Liver (tissue), 3 donors: ENCODE data around the gene ORC2.
A peak's percentile ranks its signal among the peaks of the same experiment; 100 is the strongest.

Experiments used
- ATF3 ChIP-seq: IDR thresholded peaks from 2 replicates; pipeline ENCODE4 v1.6.1; 2016; ENCODE audit warnings: antibody characterized with exemption
- EGR1 ChIP-seq, 2 donors: IDR thresholded peaks; 2 replicates each; pipeline ENCODE4 v1.6.1; 2016 to 2018; ENCODE audit warnings: antibody characterized with exemption in 2 of 2, low read depth in 2 of 2
- GABPA ChIP-seq, 2 donors: IDR thresholded peaks in 1 of 2; conservative IDR thresholded peaks in 1 of 2; 2 replicates each; pipeline ENCODE4 v1.6.1; 2016; ENCODE audit warnings: antibody characterized with exemption in 2 of 2, mild to moderate bottlenecking in 1 of 2, moderate library complexity in 1 of 2
- HNF4G ChIP-seq: IDR thresholded peaks from 2 replicates; pipeline ENCODE4 v1.6.1; 2016; ENCODE audit warnings: antibody characterized with exemption
- JUND ChIP-seq, 2 donors: IDR thresholded peaks; 2 replicates each; pipeline ENCODE4 v1.6.1; 2016; ENCODE audit warnings: antibody characterized with exemption in 2 of 2
- RXRA ChIP-seq, 2 donors: IDR thresholded peaks; 2 replicates each; pipeline ENCODE4 v1.6.1; 2017 to 2018; ENCODE audit warnings: antibody characterized with exemption in 2 of 2, mild to moderate bottlenecking in 1 of 2
- SP1 ChIP-seq: IDR thresholded peaks from 2 replicates; pipeline ENCODE4 v1.6.1; 2018; ENCODE audit warnings: antibody characterized with exemption, mild to moderate bottlenecking
- TAF1 ChIP-seq: conservative IDR thresholded peaks from 2 replicates; pipeline ENCODE4 v1.6.1; 2016; ENCODE audit warnings: antibody characterized with exemption, mild to moderate bottlenecking
- TF ChIP-seq, protein P1 (sequence below): fragments of 150-350 bp; IDR thresholded peaks from 2 replicates; pipeline ENCODE4 v1.5.1; 2017; ENCODE audit warnings: improper control_type of control experiment, low read depth, low read length; ENCODE audit not compliant: missing input control
- TF ChIP-seq, protein P2 (sequence below): IDR thresholded peaks from 2 replicates; pipeline ENCODE4 v1.6.1; 2016; ENCODE audit warnings: antibody characterized with exemption
- TF ChIP-seq, protein P3 (sequence below): IDR thresholded peaks from 2 replicates; pipeline ENCODE4 v1.6.1; 2016; ENCODE audit warnings: antibody characterized with exemption
- donor health status: healthy.
- donor health status: healthy.

DNA sequence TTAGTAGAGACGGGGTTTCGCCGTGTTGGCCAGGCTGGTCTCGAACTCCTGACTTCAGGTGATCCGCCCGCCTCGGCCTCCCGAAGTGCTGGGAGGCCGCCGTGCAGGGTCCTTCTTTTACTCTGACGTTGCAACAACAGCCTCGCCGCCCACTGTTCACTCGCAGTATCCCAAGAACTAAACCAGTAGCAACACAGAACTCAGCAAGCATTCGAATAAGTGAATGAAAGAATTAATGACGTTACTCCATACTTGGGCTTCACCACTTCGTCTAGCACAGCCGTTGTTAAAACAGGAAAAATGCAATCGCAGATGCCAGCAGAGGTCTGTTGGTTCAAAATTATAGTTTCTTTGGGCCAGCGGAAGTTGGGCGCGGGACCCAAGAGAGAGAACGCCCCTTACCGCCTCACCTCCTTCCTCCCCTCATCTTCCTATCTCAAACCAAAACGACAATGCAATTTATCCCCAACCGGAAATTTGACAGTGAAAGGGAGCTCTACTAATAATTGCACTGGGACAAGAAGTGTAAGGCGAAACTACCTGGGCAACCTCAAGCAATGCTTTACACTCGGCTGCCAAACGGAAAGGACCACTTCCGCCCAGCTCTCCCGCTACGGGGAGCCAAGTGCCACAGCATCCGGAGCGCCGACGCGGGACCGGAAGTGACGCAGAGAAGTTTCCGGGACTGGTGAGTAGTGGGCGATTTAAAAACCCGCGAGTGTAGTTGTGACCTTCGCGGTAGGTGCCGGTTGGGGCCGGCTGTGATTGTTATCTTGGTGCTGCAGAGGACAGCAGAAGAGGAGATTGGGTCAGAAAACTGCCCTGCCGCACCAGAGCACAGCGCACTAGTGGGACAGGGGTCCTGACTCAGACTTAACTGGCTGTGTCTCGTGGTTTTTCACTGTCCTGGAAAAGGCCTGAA, 74.5 kb downstream of the ORC2 start, which contains the start of the genes NIF3L1 and PPIL3:
- TF ChIP-seq, protein P1, sequence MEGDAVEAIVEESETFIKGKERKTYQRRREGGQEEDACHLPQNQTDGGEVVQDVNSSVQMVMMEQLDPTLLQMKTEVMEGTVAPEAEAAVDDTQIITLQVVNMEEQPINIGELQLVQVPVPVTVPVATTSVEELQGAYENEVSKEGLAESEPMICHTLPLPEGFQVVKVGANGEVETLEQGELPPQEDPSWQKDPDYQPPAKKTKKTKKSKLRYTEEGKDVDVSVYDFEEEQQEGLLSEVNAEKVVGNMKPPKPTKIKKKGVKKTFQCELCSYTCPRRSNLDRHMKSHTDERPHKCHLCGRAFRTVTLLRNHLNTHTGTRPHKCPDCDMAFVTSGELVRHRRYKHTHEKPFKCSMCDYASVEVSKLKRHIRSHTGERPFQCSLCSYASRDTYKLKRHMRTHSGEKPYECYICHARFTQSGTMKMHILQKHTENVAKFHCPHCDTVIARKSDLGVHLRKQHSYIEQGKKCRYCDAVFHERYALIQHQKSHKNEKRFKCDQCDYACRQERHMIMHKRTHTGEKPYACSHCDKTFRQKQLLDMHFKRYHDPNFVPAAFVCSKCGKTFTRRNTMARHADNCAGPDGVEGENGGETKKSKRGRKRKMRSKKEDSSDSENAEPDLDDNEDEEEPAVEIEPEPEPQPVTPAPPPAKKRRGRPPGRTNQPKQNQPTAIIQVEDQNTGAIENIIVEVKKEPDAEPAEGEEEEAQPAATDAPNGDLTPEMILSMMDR, result no peak
- TF ChIP-seq RXRA (IDR thresholded peaks at IDR 0.05), result peak; percentile 33 to 63
- peak; percentile 77 for TF ChIP-seq SP1
- TF ChIP-seq, protein P2, sequence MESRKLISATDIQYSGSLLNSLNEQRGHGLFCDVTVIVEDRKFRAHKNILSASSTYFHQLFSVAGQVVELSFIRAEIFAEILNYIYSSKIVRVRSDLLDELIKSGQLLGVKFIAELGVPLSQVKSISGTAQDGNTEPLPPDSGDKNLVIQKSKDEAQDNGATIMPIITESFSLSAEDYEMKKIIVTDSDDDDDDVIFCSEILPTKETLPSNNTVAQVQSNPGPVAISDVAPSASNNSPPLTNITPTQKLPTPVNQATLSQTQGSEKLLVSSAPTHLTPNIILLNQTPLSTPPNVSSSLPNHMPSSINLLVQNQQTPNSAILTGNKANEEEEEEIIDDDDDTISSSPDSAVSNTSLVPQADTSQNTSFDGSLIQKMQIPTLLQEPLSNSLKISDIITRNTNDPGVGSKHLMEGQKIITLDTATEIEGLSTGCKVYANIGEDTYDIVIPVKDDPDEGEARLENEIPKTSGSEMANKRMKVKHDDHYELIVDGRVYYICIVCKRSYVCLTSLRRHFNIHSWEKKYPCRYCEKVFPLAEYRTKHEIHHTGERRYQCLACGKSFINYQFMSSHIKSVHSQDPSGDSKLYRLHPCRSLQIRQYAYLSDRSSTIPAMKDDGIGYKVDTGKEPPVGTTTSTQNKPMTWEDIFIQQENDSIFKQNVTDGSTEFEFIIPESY, result no peak
- peak; percentile 65 for TF ChIP-seq EGR1 (IDR thresholded peaks at IDR 0.05; ENCODE audit: low read depth in 2 of 2)
- TF ChIP-seq GABPA (IDR thresholded peaks at IDR 0.05 in 1 of 2, conservative IDR thresholded peaks at IDR 0.05 in 1 of 2), result peak; percentile 99 to 100
- no peak for TF ChIP-seq ATF3
- TF ChIP-seq JUND (IDR thresholded peaks at IDR 0.05), result peak; percentile 39 to 44
- TF ChIP-seq TAF1, result peak; percentile 71
- TF ChIP-seq, protein P3, sequence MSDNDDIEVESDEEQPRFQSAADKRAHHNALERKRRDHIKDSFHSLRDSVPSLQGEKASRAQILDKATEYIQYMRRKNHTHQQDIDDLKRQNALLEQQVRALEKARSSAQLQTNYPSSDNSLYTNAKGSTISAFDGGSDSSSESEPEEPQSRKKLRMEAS, result peak; percentile 82
- TF ChIP-seq HNF4G, result no peak
